ENCODE results near the gene VKORC1L1.
A peak's percentile ranks its signal among the peaks of the same experiment; 100 is the strongest.
"Not testable (repeated sequence)": the region's sequence is repeated elsewhere in the genome, so short reads cannot be mapped to it uniquely, and the experiment has no call there.

Gene VKORC1L1

GRCh38 chr7:65953890-65954450 lies 81.1 kb downstream of the VKORC1L1 start:
- no peak for TF ChIP-seq CTCF (IDR thresholded peaks at IDR 0.05; ENCODE audit: insufficient read depth, low read length)
- TF ChIP-seq POLR2AphosphoS5 (IDR thresholded peaks at IDR 0.05; ENCODE audit: low read depth) = no peak
- Histone ChIP-seq H3K27ac (replicated peaks) (no peak overlapping the region), H3K4me3 (replicated peaks; ENCODE audit: insufficient read depth, low read length) (no peak overlapping the region), H3K27me3 (ENCODE audit: insufficient read depth, poor library complexity, severe bottlenecking) (no peaks in the 10 kb centered on the region)
- DNase-seq (ENCODE audit: low read depth in 1 of 2, low spot score in 1 of 2) = no peak

- no peak overlapping the region for H3K4me3 ChIP-seq (replicated peaks; ENCODE audit: insufficient read depth, low read length)
- no peaks in the 10 kb centered on the region for H3K27me3 ChIP-seq (ENCODE audit: insufficient read depth, poor library complexity, severe bottlenecking)
- no peak for TF ChIP-seq SPI1 (IDR thresholded peaks at IDR 0.05; ENCODE audit: borderline replicate concordance, low read depth)
- no peak for TF ChIP-seq GABPA (IDR thresholded peaks at IDR 0.05; ENCODE audit: low read depth)
- TF ChIP-seq REST (IDR thresholded peaks at IDR 0.05; ENCODE audit: insufficient replicate concordance, low read depth) = no peak
- no peak for DNase-seq (ENCODE audit: low read depth in 1 of 2, low spot score in 1 of 2)
- H3K27ac ChIP-seq (replicated peaks) = no peak overlapping the region
These were observed 82.8 kb downstream of the VKORC1L1 start for GRCh38 chr7:65955718-65956117.

- Histone ChIP-seq H3K4me3 (replicated peaks; ENCODE audit: insufficient read depth, low read length) (no peak overlapping the region), H3K27ac (replicated peaks) (no peak overlapping the region), H3K27me3 (ENCODE audit: insufficient read depth, poor library complexity, severe bottlenecking) (no peaks in the 10 kb centered on the region)
- no peak for TF ChIP-seq SPI1 (IDR thresholded peaks at IDR 0.05; ENCODE audit: borderline replicate concordance, low read depth)
- no peak for TF ChIP-seq CTCF (IDR thresholded peaks at IDR 0.05; ENCODE audit: insufficient read depth, low read length)
- TF ChIP-seq POLR2AphosphoS5 (IDR thresholded peaks at IDR 0.05; ENCODE audit: low read depth) = no peak; the same call in 1 of the 2 replicates
- TF ChIP-seq REST (IDR thresholded peaks at IDR 0.05; ENCODE audit: insufficient replicate concordance, low read depth) = no peak
- TF ChIP-seq GABPA (IDR thresholded peaks at IDR 0.05; ENCODE audit: low read depth) = no peak
- DNase-seq (ENCODE audit: low read depth in 1 of 2, low spot score in 1 of 2) = no peak
These were observed 87.6 kb downstream of the VKORC1L1 start for GRCh38 chr7:65960351-65961074.

- Histone ChIP-seq H3K4me3 (replicated peaks; ENCODE audit: insufficient read depth, low read length) (no peak overlapping the region), H3K27ac (replicated peaks) (no peak overlapping the region), H3K27me3 (ENCODE audit: insufficient read depth, poor library complexity, severe bottlenecking) (no peaks in the 10 kb centered on the region)
- no peak for DNase-seq (ENCODE audit: low read depth in 1 of 2, low spot score in 1 of 2)
- no peak for TF ChIP-seq GABPA (IDR thresholded peaks at IDR 0.05; ENCODE audit: low read depth)
- TF ChIP-seq POLR2AphosphoS5 (IDR thresholded peaks at IDR 0.05; ENCODE audit: low read depth) = 0 out of 2 replicates have a peak, but pooled peaks have one; percentile 15
These were observed 89.2 kb downstream of the VKORC1L1 start for GRCh38 chr7:65962033-65962432.

- not testable (repeated sequence) for H3K27me3 ChIP-seq (ENCODE audit: insufficient read depth, poor library complexity, severe bottlenecking); H3K4me3 ChIP-seq (replicated peaks; ENCODE audit: insufficient read depth, low read length); H3K27ac ChIP-seq (replicated peaks); DNase-seq (ENCODE audit: low read depth in 1 of 2, low spot score in 1 of 2)
These were observed 91.8 kb downstream of the VKORC1L1 start for GRCh38 chr7:65964671-65965070.
